22Rv1 (cell line): ENCODE data around the gene ITGB3.

Experiments
- ZFX ChIP-seq: fragments of 450-650 bp; IDR thresholded peaks from 2 replicates; pipeline ENCODE4 v1.6.1; 2017; ENCODE audit warnings: antibody characterized with exemption, borderline replicate concordance
- TF ChIP-seq, protein P1 (sequence below): fragments of 450-650 bp; IDR thresholded peaks from 2 replicates; pipeline ENCODE4 v1.5.1; 2017; ENCODE audit warnings: mild to moderate bottlenecking

DNA sequence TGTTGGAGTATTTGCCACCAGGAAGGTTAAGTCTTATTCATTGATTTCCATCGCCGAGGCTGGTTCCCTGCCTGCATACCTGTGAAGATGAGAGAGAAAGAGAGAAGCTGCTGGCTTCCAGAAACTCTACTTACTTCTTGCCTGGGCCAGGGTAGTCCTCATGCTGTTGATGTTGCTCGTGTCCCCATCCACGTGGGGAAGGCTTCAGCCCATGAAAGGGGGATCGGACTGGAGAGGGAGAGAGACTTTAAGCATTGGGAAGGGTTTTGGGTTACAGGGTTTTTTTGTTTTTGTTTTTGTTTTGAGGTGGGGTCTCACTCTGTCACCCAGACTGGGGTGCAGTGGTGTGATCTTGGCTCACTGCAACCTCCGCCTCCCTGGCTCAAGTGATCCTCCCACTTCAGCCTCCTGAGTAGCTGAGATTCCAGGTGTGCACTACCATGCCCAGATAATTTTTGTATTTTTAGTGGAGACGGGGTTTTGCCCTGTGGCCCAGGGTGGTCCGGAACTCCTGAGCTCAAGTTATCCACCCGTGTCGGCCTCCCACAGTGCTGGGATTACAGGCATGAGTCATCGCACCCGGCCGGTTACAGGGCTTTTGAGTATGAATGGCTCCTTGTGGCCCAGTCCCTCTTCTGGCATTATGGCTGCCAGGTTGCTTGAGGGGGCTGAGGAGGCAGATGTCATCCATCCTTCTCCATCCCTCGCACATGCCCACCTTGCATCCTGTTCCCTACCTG is 26.6 kb downstream of the ITGB3 start:
- TF ChIP-seq, protein P1, sequence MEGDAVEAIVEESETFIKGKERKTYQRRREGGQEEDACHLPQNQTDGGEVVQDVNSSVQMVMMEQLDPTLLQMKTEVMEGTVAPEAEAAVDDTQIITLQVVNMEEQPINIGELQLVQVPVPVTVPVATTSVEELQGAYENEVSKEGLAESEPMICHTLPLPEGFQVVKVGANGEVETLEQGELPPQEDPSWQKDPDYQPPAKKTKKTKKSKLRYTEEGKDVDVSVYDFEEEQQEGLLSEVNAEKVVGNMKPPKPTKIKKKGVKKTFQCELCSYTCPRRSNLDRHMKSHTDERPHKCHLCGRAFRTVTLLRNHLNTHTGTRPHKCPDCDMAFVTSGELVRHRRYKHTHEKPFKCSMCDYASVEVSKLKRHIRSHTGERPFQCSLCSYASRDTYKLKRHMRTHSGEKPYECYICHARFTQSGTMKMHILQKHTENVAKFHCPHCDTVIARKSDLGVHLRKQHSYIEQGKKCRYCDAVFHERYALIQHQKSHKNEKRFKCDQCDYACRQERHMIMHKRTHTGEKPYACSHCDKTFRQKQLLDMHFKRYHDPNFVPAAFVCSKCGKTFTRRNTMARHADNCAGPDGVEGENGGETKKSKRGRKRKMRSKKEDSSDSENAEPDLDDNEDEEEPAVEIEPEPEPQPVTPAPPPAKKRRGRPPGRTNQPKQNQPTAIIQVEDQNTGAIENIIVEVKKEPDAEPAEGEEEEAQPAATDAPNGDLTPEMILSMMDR, result no peak
- TF ChIP-seq ZFX, result no peak
